ENCODE results near the gene ANO2. TPM values are rescaled to one million over a fixed set of nuclear protein-coding genes. Genes with fewer than 3 reads are reported as not detected.

Gene ANO2
- total RNA-seq, 1 donor from 2014 or later: 1.5 TPM

DNA sequence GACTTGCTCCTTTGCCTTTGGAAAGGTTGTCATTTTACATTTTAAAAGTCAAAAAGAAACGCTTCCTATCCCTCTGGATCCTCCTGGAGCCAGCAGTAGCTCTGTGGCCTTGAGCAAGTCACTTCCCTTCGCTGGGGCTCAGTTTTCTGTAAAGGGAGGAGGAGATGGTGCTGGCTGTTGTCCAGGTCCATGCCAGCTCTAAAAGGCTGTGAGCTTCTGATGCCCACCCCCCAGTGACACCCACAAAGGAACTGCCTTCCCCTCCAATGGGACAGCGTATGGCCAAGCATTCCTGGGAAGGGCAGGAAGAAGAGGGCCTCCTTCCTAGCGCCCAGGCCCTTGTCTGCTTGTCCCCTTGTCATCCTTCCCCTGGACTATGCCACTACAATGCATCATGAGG lies 431.7 kb downstream of the ANO2 start:
- no peaks in the 10 kb centered on the region for H3K36me3 ChIP-seq (ENCODE audit: control insufficient read depth, insufficient read depth, low read length)
- peaks cover 6% of the 10 kb centered on the region for H3K27me3 ChIP-seq (ENCODE audit: control insufficient read depth, insufficient read depth, low read length)
- no peak for DNase-seq (ENCODE audit: low read depth)
- no peak overlapping the region for H3K4me3 ChIP-seq (ENCODE audit: low read depth, low read length)
- TF ChIP-seq, protein P1, sequence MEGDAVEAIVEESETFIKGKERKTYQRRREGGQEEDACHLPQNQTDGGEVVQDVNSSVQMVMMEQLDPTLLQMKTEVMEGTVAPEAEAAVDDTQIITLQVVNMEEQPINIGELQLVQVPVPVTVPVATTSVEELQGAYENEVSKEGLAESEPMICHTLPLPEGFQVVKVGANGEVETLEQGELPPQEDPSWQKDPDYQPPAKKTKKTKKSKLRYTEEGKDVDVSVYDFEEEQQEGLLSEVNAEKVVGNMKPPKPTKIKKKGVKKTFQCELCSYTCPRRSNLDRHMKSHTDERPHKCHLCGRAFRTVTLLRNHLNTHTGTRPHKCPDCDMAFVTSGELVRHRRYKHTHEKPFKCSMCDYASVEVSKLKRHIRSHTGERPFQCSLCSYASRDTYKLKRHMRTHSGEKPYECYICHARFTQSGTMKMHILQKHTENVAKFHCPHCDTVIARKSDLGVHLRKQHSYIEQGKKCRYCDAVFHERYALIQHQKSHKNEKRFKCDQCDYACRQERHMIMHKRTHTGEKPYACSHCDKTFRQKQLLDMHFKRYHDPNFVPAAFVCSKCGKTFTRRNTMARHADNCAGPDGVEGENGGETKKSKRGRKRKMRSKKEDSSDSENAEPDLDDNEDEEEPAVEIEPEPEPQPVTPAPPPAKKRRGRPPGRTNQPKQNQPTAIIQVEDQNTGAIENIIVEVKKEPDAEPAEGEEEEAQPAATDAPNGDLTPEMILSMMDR (IDR thresholded peaks at IDR 0.05; ENCODE audit: insufficient read depth, low read length, poor library complexity, severe bottlenecking): no peak

Other genes with a start within 250 kb of the ANO2 start
- gene VWF, start 179.4 kb upstream of the ANO2 start, total RNA-seq: 0.42 and 1.5 TPM in 2 replicates